ENCODE results near the gene ADCY2. TPM values are rescaled to one million over a fixed set of nuclear protein-coding genes. Genes with fewer than 3 reads are reported as not detected.

ADCY2 gene
- total RNA-seq, 4 donors from 2014 or later: 4.8 to 9.1 (median 5.7) TPM

GRCh38 chr5:7845557-7845956 is 449.6 kb downstream of the ADCY2 start:
- H3K27ac ChIP-seq (replicated peaks in 1 of 4): no peak overlapping the region
- H3K4me1 ChIP-seq: peaks cover 11 to 15% (median 13%) of the 10 kb centered on the region in 4 donors
- DNase-seq (ENCODE audit: extremely low spot score): peak; percentile 60
- H3K9me3 ChIP-seq: no peaks in the 10 kb centered on the region
- 77% methylated on average over 7 of the region's 7 CpGs for WGBS
- peaks cover 0 to 54% (median 14%) of the 10 kb centered on the region in 4 donors for H3K27me3 ChIP-seq
- no peak overlapping the region for H3K4me3 ChIP-seq
- intact Hi-C loops (cut with DNase I): no loop called here
- H3K36me3 ChIP-seq: no peaks in the 10 kb centered on the region
- TF ChIP-seq POLR2A (IDR thresholded peaks at IDR 0.05; ENCODE audit: low read depth) (no peak), POLR2AphosphoS5 (IDR thresholded peaks at IDR 0.05) (no peak), CTCF (IDR thresholded peaks at IDR 0.05) (no peak), EP300 (IDR thresholded peaks at IDR 0.05) (no peak)

GRCh38 chr5:7846327-7846726 is 450.4 kb downstream of the ADCY2 start:
- no peaks in the 10 kb centered on the region for H3K36me3 ChIP-seq
- H3K4me1 ChIP-seq: peaks cover 11 to 23% (median 19%) of the 10 kb centered on the region in 4 donors
- H3K9me3 ChIP-seq: no peaks in the 10 kb centered on the region
- H3K27me3 ChIP-seq: peaks cover 0 to 62% (median 16%) of the 10 kb centered on the region in 4 donors
- peak; percentile 86 for DNase-seq (ENCODE audit: extremely low spot score)
- H3K4me3 ChIP-seq: no peak overlapping the region
- TF ChIP-seq POLR2AphosphoS5 (IDR thresholded peaks at IDR 0.05): no peak
- no peak for TF ChIP-seq EP300 (IDR thresholded peaks at IDR 0.05)
- no peak for TF ChIP-seq CTCF (IDR thresholded peaks at IDR 0.05)
- no peak for TF ChIP-seq POLR2A (IDR thresholded peaks at IDR 0.05; ENCODE audit: low read depth)
- WGBS: 94% methylated on average over 5 of the region's 5 CpGs
- no peak overlapping the region for H3K27ac ChIP-seq (replicated peaks in 1 of 4)
- intact Hi-C loops (cut with DNase I): no loop called here

- H3K9me3 ChIP-seq: no peaks in the 10 kb centered on the region
- intact Hi-C loops (cut with DNase I): no loop called here
- H3K27ac ChIP-seq (replicated peaks in 1 of 4): no peak overlapping the region
- H3K27me3 ChIP-seq: peaks cover 0 to 63% (median 16%) of the 10 kb centered on the region in 4 donors
- TF ChIP-seq POLR2A (IDR thresholded peaks at IDR 0.05; ENCODE audit: low read depth): no peak
- TF ChIP-seq EP300 (IDR thresholded peaks at IDR 0.05): no peak
- TF ChIP-seq POLR2AphosphoS5 (IDR thresholded peaks at IDR 0.05): no peak
- DNase-seq (ENCODE audit: extremely low spot score): peak; percentile 82
- 75% methylated on average over 2 of the region's 2 CpGs for WGBS
- H3K4me3 ChIP-seq: no peak overlapping the region
- H3K36me3 ChIP-seq: no peaks in the 10 kb centered on the region
- peaks cover 11 to 29% (median 21%) of the 10 kb centered on the region in 4 donors for H3K4me1 ChIP-seq
Observed at GRCh38 chr5:7848296-7848695, 452.4 kb downstream of the ADCY2 start.

- WGBS: 4% methylated on average over 26 of the region's 44 CpGs
- TF ChIP-seq POLR2AphosphoS5 (IDR thresholded peaks at IDR 0.05) (no peak), CTCF (IDR thresholded peaks at IDR 0.05) (peak in 1 of 3 experiments; percentile 6), POLR2A (IDR thresholded peaks at IDR 0.05; ENCODE audit: low read depth) (no peak), EP300 (IDR thresholded peaks at IDR 0.05) (no peak)
- Histone ChIP-seq H3K9me3 (no peaks in the 10 kb centered on the region), H3K4me1 (peaks cover 11 to 29% (median 21%) of the 10 kb centered on the region in 4 donors), H3K36me3 (no peaks in the 10 kb centered on the region), H3K27me3 (peaks cover 0 to 63% (median 16%) of the 10 kb centered on the region in 4 donors), H3K27ac (replicated peaks in 1 of 4) (no peak overlapping the region), H3K4me3 (peak overlapping the region; percentile 59 to 62 (median 60))
- peak; percentile 90 for DNase-seq (ENCODE audit: extremely low spot score)
- intact Hi-C loops (cut with DNase I): no loop called here
Observed at GRCh38 chr5:7849681-7850394, 453.9 kb downstream of the ADCY2 start.

- Histone ChIP-seq H3K27ac (replicated peaks in 1 of 4) (no peak within 1 kb of the TSS), H3K9me3 (no peaks in the 10 kb centered on the region), H3K36me3 (no peaks in the 10 kb centered on the region), H3K4me3 (peak within 1 kb of the TSS; percentile 59 to 62 (median 60)), H3K27me3 (peaks cover 0 to 55% (median 16%) of the 10 kb centered on the region in 4 donors), H3K4me1 (peaks cover 11 to 29% (median 21%) of the 10 kb centered on the region in 4 donors)
- TF ChIP-seq POLR2A (IDR thresholded peaks at IDR 0.05; ENCODE audit: low read depth) (no peak), EP300 (IDR thresholded peaks at IDR 0.05) (no peak), CTCF (IDR thresholded peaks at IDR 0.05) (peak in 1 of 3 experiments; percentile 21), POLR2AphosphoS5 (IDR thresholded peaks at IDR 0.05) (no peak)
- peak; percentile 91 for DNase-seq (ENCODE audit: extremely low spot score)
- 6% methylated on average over 7 of the region's 76 CpGs for WGBS
- intact Hi-C loops (cut with DNase I): no loop called here
Observed at GRCh38 chr5:7850395-7851239, 454.7 kb downstream of the ADCY2 start, which contains the start of gene CFAP90. Gene CFAP90, minus strand, starts transcription at chr5:7851133. Its CDS starts 112 bp downstream, at chr5:7851021.
